OCI-LY7 (cell line): ENCODE measurements around the gene RSU1.

Experiments
- EZH2phosphoT487 ChIP-seq: fragments of 200-600 bp; sonication (generic); IDR thresholded peaks from 2 replicates; pipeline ENCODE4 v1.6.1; 2018; ENCODE audit warnings: low read depth, borderline replicate concordance, mild to moderate bottlenecking, mixed run types, antibody characterized with exemption, low read length, moderate library complexity, mixed read lengths
- TF ChIP-seq, protein P1 (sequence below): fragments of 200-600 bp; sonication (generic); conservative IDR thresholded peaks from 2 replicates; pipeline ENCODE4 v1.5.1; 2014; ENCODE audit warnings: mild to moderate bottlenecking, antibody characterized with exemption, low read length, moderate library complexity, mixed read lengths

DNA sequence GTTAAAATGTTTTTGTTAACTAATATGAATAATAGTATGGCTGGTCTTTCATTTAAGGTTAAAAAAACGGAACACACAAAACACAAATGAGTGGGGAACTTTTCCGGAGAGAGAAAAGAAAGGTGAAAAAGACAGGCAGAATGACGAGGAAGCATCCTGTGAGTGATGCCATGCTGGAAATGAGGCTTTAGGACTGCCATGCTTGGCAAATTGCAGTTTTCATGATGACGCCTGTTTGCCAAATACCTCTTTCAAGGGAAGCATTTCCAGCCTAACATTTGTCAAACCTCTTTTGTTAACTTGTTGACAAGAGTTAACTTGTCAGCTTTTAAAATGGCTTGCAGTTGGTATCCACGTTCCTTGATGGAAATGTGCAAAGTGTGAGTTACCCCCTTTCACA lies 127.5 kb downstream of the RSU1 start:
- TF ChIP-seq, protein P1, sequence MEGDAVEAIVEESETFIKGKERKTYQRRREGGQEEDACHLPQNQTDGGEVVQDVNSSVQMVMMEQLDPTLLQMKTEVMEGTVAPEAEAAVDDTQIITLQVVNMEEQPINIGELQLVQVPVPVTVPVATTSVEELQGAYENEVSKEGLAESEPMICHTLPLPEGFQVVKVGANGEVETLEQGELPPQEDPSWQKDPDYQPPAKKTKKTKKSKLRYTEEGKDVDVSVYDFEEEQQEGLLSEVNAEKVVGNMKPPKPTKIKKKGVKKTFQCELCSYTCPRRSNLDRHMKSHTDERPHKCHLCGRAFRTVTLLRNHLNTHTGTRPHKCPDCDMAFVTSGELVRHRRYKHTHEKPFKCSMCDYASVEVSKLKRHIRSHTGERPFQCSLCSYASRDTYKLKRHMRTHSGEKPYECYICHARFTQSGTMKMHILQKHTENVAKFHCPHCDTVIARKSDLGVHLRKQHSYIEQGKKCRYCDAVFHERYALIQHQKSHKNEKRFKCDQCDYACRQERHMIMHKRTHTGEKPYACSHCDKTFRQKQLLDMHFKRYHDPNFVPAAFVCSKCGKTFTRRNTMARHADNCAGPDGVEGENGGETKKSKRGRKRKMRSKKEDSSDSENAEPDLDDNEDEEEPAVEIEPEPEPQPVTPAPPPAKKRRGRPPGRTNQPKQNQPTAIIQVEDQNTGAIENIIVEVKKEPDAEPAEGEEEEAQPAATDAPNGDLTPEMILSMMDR, result no peak
- TF ChIP-seq EZH2phosphoT487, result no peak
